ENCODE results near the gene DSE.

DNA sequence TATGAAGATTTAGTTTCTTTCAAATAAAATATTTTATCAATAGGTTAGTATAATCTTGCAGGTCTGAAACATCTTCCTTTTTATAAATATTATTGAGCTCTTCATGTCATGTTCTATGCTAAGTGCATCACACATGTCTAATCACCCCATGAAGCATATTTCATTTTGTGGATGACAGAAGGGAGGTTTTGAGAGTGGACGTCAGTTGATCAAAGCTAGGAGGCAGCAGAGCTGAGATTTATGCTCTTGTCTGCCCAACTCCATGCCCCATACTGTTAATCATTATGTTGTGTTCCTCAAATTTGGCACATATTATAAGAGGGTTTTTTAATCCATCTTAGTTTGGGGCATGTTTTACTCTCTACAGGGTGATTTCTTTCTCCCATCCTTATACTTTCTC lies 22.7 kb downstream of the DSE start:
- no peak for TF ChIP-seq POLR2AphosphoS5 (IDR thresholded peaks at IDR 0.05; ENCODE audit: low read depth, low read length)
- TF ChIP-seq TAF1 (IDR thresholded peaks at IDR 0.05; ENCODE audit: borderline replicate concordance, insufficient read depth, low read length), result no peak
